Right lobe of liver (tissue), 4 donors: ENCODE measurements around the gene VSX2.

ENCODE experiments used
- CTCF ChIP-seq, 4 donors: fragments of 200-600 bp in 3 of 4; fragments of 450-650 bp in 1 of 4; IDR thresholded peaks; one replicate each; pipeline versions ENCODE4 v1.5.1 to v1.8.0; 2016 to 2022; ENCODE audit warnings: antibody characterized with exemption in 4 of 4, mild to moderate bottlenecking in 2 of 4
- POLR2A ChIP-seq: fragments of 450-650 bp; IDR thresholded peaks from one replicate; pipeline ENCODE4 v1.6.1; 2017; ENCODE audit warnings: antibody characterized with exemption, mild to moderate bottlenecking
- donor health status: DM: no; HTN: no; CAD: no.
- donor health status: DM: no; HTN: no; CAD: no.
- donor health status: DM: no; HTN: yes; CAD: no.

- no peak for TF ChIP-seq CTCF (IDR thresholded peaks at IDR 0.05)
- no peak for TF ChIP-seq POLR2A
Measured at GRCh38 chr14:74216671-74217070, 22.6 kb upstream of the VSX2 start.
